K562 treated with DMSO at 1 percent for 24 hours (cell line): ENCODE results near the gene GARNL3. TPM values are rescaled to one million over a fixed set of nuclear protein-coding genes. Genes with fewer than 3 reads are reported as not detected.

Experiments used
- total RNA-seq: library from RNA; unstranded; fragments of 300-600 nt; gene quantifications from 2 replicates; pipeline ENCODE4 v1.2.3, GENCODE V29; 2022; ENCODE audit warnings: low read depth; ENCODE audit not compliant: insufficient read depth

Gene GARNL3, protein sequence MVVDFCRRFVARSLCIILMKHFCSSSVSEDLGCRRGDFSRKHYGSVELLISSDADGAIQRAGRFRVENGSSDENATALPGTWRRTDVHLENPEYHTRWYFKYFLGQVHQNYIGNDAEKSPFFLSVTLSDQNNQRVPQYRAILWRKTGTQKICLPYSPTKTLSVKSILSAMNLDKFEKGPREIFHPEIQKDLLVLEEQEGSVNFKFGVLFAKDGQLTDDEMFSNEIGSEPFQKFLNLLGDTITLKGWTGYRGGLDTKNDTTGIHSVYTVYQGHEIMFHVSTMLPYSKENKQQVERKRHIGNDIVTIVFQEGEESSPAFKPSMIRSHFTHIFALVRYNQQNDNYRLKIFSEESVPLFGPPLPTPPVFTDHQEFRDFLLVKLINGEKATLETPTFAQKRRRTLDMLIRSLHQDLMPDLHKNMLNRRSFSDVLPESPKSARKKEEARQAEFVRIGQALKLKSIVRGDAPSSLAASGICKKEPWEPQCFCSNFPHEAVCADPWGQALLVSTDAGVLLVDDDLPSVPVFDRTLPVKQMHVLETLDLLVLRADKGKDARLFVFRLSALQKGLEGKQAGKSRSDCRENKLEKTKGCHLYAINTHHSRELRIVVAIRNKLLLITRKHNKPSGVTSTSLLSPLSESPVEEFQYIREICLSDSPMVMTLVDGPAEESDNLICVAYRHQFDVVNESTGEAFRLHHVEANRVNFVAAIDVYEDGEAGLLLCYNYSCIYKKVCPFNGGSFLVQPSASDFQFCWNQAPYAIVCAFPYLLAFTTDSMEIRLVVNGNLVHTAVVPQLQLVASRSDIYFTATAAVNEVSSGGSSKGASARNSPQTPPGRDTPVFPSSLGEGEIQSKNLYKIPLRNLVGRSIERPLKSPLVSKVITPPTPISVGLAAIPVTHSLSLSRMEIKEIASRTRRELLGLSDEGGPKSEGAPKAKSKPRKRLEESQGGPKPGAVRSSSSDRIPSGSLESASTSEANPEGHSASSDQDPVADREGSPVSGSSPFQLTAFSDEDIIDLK
- total RNA-seq, result 0.50 and 1.6 TPM in 2 replicates

GRCh38 chr9:127264462-127265219, at the start of gene GARNL3:
Gene GARNL3, plus strand, starts transcription at chr9:127264774. Its CDS starts 104 bp downstream, at chr9:127264878.

DNA sequence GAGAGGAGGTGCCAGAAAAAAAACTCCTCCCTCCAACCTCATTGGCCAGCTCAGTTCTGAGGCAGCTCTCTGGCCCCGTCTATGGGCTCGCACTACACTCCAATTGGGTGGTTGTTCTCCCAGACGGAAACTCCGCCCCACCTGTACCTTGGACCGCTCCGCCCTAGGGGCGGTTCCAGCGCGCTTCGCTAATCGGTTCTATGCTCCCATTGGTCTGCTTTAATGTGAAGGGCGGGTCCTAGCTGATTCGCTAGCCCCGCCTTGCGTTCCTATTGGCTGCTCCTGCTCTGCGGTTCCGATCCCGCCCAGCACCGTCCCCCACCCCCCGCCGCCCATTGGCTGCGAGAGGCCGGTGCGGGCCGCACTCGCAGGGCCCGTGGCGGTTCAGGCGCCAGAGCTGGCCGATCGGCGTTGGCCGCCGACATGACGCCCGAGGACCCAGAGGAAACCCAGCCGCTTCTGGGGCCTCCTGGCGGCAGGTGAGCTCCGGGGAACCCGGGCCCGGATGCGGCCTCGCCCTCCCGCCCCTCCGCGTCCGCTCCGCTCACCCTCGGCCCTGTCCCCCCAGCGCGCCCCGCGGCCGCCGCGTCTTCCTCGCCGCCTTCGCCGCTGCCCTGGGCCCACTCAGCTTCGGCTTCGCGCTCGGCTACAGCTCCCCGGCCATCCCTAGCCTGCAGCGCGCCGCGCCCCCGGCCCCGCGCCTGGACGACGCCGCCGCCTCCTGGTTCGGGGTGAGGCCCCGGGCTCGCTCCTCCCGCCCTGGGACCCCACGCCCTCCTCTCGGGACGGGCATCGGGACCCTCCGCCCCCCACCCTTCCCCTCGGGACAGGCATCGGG, 132.5 kb downstream of the GARNL3 start, which contains the start of gene SLC2A8:
TSS of gene SLC2A8 (plus strand) at position 362 of the 838 bp plus-strand sequence. CDS start at position 424, 62 bp downstream.

GRCh38 chr9:127423934-127424675, 159.5 kb downstream of the GARNL3 start, which contains the start of gene ZNF79:
Gene ZNF79, plus strand, starts transcription at chr9:127424382. Its CDS starts 406 bp downstream, at chr9:127424788.

Other genes starting within 250 kb of the GARNL3 start
- not detected in 2 replicates for gene ANGPTL2, start 142.1 kb upstream of the GARNL3 start, total RNA-seq
- gene SLC2A8, start 132.4 kb downstream of the GARNL3 start, total RNA-seq, result 14.0 and 14.6 TPM in 2 replicates
- gene ZNF79, start 159.6 kb downstream of the GARNL3 start, total RNA-seq, result 4.8 and 6.1 TPM in 2 replicates
- gene RPL12, start 186.6 kb downstream of the GARNL3 start, total RNA-seq, result 4,030 and 4,115 TPM in 2 replicates
- 17.1 and 18.0 TPM in 2 replicates for gene LRSAM1, start 186.7 kb downstream of the GARNL3 start, total RNA-seq